Tibial nerve (tissue), 4 donors: Measurements from ENCODE around the gene GGA2. TPM values are rescaled to one million over a fixed set of nuclear protein-coding genes. Genes with fewer than 3 reads are reported as not detected.

Experiments used
- DNase-seq, 2 donors: peaks; one replicate each; pipeline ENCODE4 v3.0.0-alpha.2; 2019; ENCODE audit warnings: low spot score in 2 of 2
- H3K27ac ChIP-seq, 4 donors: fragments of 200-600 bp; sonication (generic) in 3 of 4; one replicate each; pipeline ENCODE4 v1.5.1; 2017 to 2019; ENCODE audit warnings: mild to moderate bottlenecking in 1 of 4
- H3K27me3 ChIP-seq, 2 donors: fragments of 200-600 bp; sonication (generic) in 1 of 2; one replicate each; pipeline versions ENCODE4 v1.5.1 to v1.6.0; 2017 to 2019
- H3K36me3 ChIP-seq, 3 donors: fragments of 200-600 bp; sonication (generic); one replicate each; pipeline ENCODE4 v1.5.1; 2018 to 2019
- H3K4me1 ChIP-seq, 4 donors: fragments of 200-600 bp; sonication (generic) in 3 of 4; one replicate each; pipeline ENCODE4 v1.5.1; 2017 to 2019
- H3K4me3 ChIP-seq, 4 donors: fragments of 200-600 bp; sonication (generic) in 3 of 4; one replicate each; pipeline ENCODE4 v1.5.1; 2017 to 2019; ENCODE audit warnings: mild to moderate bottlenecking in 1 of 4, moderate library complexity in 1 of 4
- H3K9me3 ChIP-seq, 4 donors: fragments of 200-600 bp; sonication (generic) in 3 of 4; one replicate each; pipeline ENCODE4 v1.5.1; 2017 to 2019
- CTCF ChIP-seq, 5 experiments: fragments of 200-600 bp in 3 of 5; fragments of 450-650 bp in 2 of 5; sonication (generic) in 3 of 5; IDR thresholded peaks; one replicate each; pipeline ENCODE4 v1.5.1; 2016 to 2019; ENCODE audit warnings: antibody characterized with exemption in 5 of 5, mild to moderate bottlenecking in 3 of 5, moderate library complexity in 2 of 5
- EP300 ChIP-seq, 2 donors: sonication (generic); formaldehyde crosslinking; IDR thresholded peaks; one replicate each; pipeline ENCODE4 v1.6.1; 2017; ENCODE audit warnings: antibody characterized with exemption in 2 of 2, mild to moderate bottlenecking in 1 of 2
- POLR2A ChIP-seq, 2 donors: fragments of 450-650 bp; IDR thresholded peaks; one replicate each; pipeline ENCODE4 v1.6.1; 2017; ENCODE audit warnings: antibody characterized with exemption in 2 of 2, mild to moderate bottlenecking in 2 of 2, moderate library complexity in 2 of 2
- WGBS, 2 donors: methylation state at CpG; one replicate each; pipeline ENCODE4 v1.1.5; 2018; 5-methylcytosine and 5-hydroxymethylcytosine counted together
- total RNA-seq, 4 donors: library from RNA; depleted of rRNA; stranded (reverse); fragments of >200 nt; gene quantifications; one replicate each; pipeline ENCODE4 v1.1.0, GENCODE V29; 2016

Gene GGA2
- total RNA-seq, 4 donors from 2014 or later: 29.9 to 40.6 (median 36.8) TPM

DNA sequence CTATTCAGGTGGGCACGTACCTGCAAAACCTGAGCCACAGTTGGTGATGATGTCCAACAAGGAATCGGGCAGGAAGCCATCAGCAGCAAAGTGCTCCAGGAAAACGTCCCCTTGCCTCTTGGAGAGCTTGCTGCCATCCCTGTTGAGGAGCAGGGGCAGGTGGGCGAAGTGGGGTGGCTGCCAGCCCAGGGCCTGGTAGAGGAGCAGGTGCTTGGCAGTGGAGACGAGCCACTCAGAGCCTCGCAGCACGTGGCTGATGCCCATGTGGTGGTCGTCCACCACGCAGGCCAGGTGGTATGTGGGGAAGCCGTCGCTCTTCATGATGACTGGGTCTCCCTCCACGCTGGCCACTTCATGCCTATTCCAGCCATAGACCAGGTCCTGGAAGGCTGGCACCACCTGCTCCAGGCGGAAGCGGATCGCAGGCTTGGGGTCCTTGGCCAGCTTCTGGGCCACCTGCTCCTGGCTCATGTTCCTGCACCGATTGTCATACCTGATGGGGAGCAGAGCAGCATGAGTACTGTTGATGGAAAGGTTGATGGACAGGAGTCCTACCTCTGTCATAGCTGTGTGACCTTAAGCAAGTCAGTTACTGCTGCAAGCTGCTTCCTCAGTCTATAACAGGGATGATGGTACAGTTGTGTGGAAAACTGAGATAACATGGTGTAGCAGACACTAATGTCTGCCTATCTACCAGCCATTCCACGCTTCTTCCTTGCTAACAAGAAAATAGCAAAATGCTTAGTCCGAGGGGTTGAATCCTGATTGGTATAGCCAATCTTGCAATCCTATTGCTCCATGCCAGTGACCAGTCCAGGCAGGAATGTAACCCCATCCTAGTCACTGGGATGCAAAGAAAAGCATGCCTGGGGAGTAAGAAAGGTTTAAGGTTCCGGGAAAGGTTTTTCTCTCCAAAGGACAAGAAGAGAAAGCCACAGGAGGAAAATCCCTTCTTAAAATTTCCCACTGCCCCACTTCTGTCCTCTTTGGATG lies 24.9 kb upstream of the GGA2 start:
- WGBS, 2 donors: 93 to 95% methylated on average over 12 to 19 of the region's 19 CpGs
- H3K9me3 ChIP-seq: no peaks in the 10 kb centered on the region
- no peaks in the 10 kb centered on the region for H3K4me1 ChIP-seq
- no peak for DNase-seq
- no peak overlapping the region for H3K27ac ChIP-seq
- peaks cover 0 to 94% (median 8%) of the 10 kb centered on the region in 3 donors for H3K36me3 ChIP-seq
- no peak for TF ChIP-seq POLR2A (IDR thresholded peaks at IDR 0.05)
- TF ChIP-seq CTCF (IDR thresholded peaks at IDR 0.05): no peak
- TF ChIP-seq EP300 (IDR thresholded peaks at IDR 0.05): no peak
- H3K4me3 ChIP-seq: no peak overlapping the region
- H3K27me3 ChIP-seq: no peaks in the 10 kb centered on the region

DNA sequence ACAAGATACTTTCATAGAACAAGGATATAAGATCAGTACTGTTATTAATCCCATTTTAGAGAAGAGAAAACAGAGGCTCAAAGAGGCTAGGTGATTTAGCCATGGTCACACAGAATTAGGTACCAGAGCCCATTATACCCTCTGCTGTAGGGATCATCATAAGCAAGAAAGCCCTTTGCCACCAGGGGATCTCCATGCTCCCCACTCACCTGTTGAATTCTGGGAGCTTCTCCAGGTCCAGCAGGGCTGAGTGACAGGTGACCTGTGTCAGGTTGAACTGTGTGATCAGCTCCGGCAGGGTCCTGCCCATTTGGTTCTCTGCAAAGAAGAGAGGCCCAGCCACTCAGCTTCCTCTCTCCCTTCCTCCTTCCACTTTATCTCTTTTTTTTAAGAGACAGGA lies 22.2 kb upstream of the GGA2 start:
- Histone ChIP-seq H3K4me1 (no peaks in the 10 kb centered on the region), H3K27ac (no peak overlapping the region), H3K4me3 (no peak overlapping the region), H3K27me3 (no peaks in the 10 kb centered on the region), H3K36me3 (peaks cover 0 to 99% (median 20%) of the 10 kb centered on the region in 3 donors), H3K9me3 (no peaks in the 10 kb centered on the region)
- WGBS, 2 donors: 90 to 100% methylated on average over 1 of the region's 1 CpG
- TF ChIP-seq POLR2A (IDR thresholded peaks at IDR 0.05) (no peak), CTCF (IDR thresholded peaks at IDR 0.05) (no peak)
- DNase-seq: no peak

GRCh38 chr16:23530062-23530461 lies 19.8 kb upstream of the GGA2 start:
- H3K27ac ChIP-seq: no peak overlapping the region
- H3K9me3 ChIP-seq: no peaks in the 10 kb centered on the region
- H3K4me3 ChIP-seq: no peak overlapping the region
- TF ChIP-seq EP300 (IDR thresholded peaks at IDR 0.05) (no peak), CTCF (IDR thresholded peaks at IDR 0.05) (no peak), POLR2A (IDR thresholded peaks at IDR 0.05) (no peak)
- 93 to 94% methylated on average over 5 of the region's 5 CpGs for WGBS, 2 donors
- H3K27me3 ChIP-seq: no peaks in the 10 kb centered on the region
- H3K4me1 ChIP-seq: no peaks in the 10 kb centered on the region
- peaks cover 0 to 95% (median 19%) of the 10 kb centered on the region in 3 donors for H3K36me3 ChIP-seq
- DNase-seq: no peak

DNA sequence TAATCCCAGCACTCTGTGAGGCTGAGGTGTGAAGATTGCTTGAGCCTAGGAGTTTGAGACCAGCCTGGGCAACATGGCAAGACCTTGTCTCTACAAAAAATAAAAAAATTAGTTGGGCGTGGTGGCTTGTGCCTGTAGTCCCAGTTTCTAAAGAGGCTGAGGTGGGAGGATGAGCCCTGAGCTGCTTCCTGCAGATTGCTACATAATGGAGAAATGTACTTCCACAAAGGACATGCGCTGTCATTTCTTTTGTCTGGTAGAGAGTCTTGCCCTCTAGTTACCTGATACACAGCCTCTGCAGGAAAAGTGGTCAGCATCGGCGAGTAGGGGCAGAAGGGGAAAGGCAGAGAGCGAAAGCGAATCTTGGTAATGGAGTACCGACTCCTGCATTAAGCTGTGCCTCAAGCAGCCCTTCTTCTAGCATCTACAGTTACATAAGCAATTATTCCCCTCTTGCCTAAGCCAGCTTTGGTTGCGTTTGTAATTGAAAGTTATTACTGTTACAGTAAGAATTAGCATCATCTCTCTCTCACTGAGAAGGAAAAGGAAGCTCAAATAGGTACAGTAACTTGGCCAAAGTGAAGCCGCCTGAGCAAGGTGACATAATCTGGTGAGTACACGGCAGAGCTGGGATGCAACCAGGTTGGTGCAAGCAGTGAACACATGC lies 18.5 kb upstream of the GGA2 start:
- TF ChIP-seq EP300 (IDR thresholded peaks at IDR 0.05) (no peak), POLR2A (IDR thresholded peaks at IDR 0.05) (no peak), CTCF (IDR thresholded peaks at IDR 0.05) (no peak)
- Histone ChIP-seq H3K27me3 (no peaks in the 10 kb centered on the region), H3K4me1 (no peaks in the 10 kb centered on the region), H3K36me3 (peaks cover 0 to 95% (median 16%) of the 10 kb centered on the region in 3 donors), H3K27ac (no peak overlapping the region), H3K4me3 (no peak overlapping the region), H3K9me3 (no peaks in the 10 kb centered on the region)
- no peak for DNase-seq
- 95 to 97% methylated on average over 10 of the region's 10 CpGs for WGBS, 2 donors
